K562 (cell line): ENCODE results near the gene WNT3.

Experiments used
- FOXA1 ChIP-seq: fragments of 450-650 bp; IDR thresholded peaks from 2 replicates; pipeline ENCODE4 v1.6.1; 2016; ENCODE audit warnings: mild to moderate bottlenecking, borderline replicate concordance
- POLR2A ChIP-seq: fragments of 450-650 bp; conservative IDR thresholded peaks from 2 replicates; pipeline ENCODE4 v1.6.1; 2016
- ZNF24 ChIP-seq: fragments of 450-650 bp; IDR thresholded peaks from 2 replicates; pipeline ENCODE4 v1.6.1; 2016
- ZNF324 ChIP-seq: fragments of 250-450 bp; sonication (Bioruptor Pico); IDR thresholded peaks from 2 replicates; pipeline ENCODE4 v1.4.0; 2020; ENCODE audit warnings: mild to moderate bottlenecking
- ZNF77 ChIP-seq: fragments of 250-450 bp; sonication (Bioruptor Pico); IDR thresholded peaks from 2 replicates; pipeline ENCODE4 v1.5.0; 2020
- TF ChIP-seq, protein P1 (sequence below), 3 experiments: IDR thresholded peaks in 2 of 3; conservative IDR thresholded peaks in 1 of 3; 2 replicates each; pipeline ENCODE4 v1.5.1; 2011 to 2012; ENCODE audit warnings: low read length in 3 of 3, mild to moderate bottlenecking in 3 of 3, control low read depth in 2 of 3, improper control_type of control experiment in 1 of 3, inconsistent platforms in 1 of 3, low read depth in 1 of 3, mixed read lengths in 1 of 3, moderate library complexity in 1 of 3; ENCODE audit not compliant: insufficient read depth in 2 of 3
- TF ChIP-seq, protein P2 (sequence below), 2 experiments: fragments of 450-650 bp; formaldehyde crosslinking in 1 of 2; IDR thresholded peaks; 2 replicates each; pipeline versions ENCODE4 v1.4.0 to v1.6.1; 2014 to 2020; ENCODE audit warnings: mild to moderate bottlenecking in 2 of 2, borderline replicate concordance in 1 of 2, low read depth in 1 of 2

DNA sequence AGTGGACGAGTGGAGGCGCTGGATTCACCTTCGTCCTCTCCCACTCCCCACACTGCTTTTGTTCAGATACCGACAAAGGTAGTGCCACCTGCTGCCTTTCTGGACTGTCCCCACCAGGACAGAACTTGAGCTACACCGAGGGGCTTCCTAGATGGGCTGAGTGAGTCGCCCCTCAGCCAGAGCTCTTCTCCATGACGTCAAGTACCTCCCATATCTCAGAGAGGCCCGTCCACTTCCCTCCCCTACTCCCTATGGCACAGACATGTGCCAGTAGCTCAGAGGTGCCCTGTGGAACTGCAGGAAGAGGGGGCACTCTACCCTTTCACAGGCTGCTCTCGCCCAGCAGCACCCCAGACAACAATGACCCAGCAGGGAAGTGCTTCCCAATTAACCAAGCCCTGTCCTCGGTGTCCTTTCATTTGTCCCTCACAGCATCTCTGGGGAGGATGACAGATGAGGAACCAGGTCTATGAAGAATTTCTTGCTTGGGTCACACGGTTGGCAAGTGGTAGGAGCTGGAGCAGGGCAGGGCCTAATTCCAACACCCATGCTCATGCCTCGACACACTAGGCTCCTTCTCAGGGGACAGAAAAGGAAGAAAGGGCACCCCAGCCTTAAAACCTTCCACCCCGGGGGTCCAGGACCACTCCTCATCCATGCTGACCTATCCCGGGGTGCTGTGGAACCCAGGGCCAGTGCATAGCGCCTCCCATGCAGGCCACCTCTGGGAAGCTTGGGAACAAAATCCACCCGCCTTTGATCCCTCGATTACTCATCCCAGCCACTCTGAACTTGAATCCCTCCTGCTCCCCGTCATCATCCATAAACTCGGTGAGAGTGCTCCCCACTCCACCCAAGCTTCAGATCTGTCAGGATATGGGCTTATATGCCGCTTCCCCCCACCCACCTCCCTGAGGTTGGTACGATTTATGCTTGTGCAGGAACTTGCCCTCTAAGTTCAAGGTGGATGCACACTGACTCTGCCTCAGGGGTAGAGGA, 51.7 kb downstream of the WNT3 start:
- TF ChIP-seq, protein P1, sequence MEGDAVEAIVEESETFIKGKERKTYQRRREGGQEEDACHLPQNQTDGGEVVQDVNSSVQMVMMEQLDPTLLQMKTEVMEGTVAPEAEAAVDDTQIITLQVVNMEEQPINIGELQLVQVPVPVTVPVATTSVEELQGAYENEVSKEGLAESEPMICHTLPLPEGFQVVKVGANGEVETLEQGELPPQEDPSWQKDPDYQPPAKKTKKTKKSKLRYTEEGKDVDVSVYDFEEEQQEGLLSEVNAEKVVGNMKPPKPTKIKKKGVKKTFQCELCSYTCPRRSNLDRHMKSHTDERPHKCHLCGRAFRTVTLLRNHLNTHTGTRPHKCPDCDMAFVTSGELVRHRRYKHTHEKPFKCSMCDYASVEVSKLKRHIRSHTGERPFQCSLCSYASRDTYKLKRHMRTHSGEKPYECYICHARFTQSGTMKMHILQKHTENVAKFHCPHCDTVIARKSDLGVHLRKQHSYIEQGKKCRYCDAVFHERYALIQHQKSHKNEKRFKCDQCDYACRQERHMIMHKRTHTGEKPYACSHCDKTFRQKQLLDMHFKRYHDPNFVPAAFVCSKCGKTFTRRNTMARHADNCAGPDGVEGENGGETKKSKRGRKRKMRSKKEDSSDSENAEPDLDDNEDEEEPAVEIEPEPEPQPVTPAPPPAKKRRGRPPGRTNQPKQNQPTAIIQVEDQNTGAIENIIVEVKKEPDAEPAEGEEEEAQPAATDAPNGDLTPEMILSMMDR (IDR thresholded peaks at IDR 0.05 in 2 of 3, conservative IDR thresholded peaks at IDR 0.05 in 1 of 3; ENCODE audit: insufficient read depth in 2 of 3, low read depth in 1 of 3, low read length in 3 of 3), result no peak
- TF ChIP-seq FOXA1 (no peak), ZNF77 (CRISPR knock-in tag) (no peak), POLR2A (no peak), ZNF324 (CRISPR knock-in tag) (no peak), ZNF24 (no peak)
- TF ChIP-seq, protein P2, sequence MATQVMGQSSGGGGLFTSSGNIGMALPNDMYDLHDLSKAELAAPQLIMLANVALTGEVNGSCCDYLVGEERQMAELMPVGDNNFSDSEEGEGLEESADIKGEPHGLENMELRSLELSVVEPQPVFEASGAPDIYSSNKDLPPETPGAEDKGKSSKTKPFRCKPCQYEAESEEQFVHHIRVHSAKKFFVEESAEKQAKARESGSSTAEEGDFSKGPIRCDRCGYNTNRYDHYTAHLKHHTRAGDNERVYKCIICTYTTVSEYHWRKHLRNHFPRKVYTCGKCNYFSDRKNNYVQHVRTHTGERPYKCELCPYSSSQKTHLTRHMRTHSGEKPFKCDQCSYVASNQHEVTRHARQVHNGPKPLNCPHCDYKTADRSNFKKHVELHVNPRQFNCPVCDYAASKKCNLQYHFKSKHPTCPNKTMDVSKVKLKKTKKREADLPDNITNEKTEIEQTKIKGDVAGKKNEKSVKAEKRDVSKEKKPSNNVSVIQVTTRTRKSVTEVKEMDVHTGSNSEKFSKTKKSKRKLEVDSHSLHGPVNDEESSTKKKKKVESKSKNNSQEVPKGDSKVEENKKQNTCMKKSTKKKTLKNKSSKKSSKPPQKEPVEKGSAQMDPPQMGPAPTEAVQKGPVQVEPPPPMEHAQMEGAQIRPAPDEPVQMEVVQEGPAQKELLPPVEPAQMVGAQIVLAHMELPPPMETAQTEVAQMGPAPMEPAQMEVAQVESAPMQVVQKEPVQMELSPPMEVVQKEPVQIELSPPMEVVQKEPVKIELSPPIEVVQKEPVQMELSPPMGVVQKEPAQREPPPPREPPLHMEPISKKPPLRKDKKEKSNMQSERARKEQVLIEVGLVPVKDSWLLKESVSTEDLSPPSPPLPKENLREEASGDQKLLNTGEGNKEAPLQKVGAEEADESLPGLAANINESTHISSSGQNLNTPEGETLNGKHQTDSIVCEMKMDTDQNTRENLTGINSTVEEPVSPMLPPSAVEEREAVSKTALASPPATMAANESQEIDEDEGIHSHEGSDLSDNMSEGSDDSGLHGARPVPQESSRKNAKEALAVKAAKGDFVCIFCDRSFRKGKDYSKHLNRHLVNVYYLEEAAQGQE (IDR thresholded peaks at IDR 0.05; ENCODE audit: borderline replicate concordance), result no peak
- TF ChIP-seq, protein P2 (CRISPR knock-in tag; IDR thresholded peaks at IDR 0.05; ENCODE audit: low read depth), result no peak
